Mucosa of rectum (tissue), 2 donors: Measurements from ENCODE around the gene TPR.

ENCODE experiments used
- H3K27ac ChIP-seq, 2 donors: one replicate each; pipeline ENCODE4 v1.7.0; 2013; ENCODE audit warnings: inconsistent platforms in 2 of 2, low read depth in 2 of 2, low read length in 2 of 2
- H3K27me3 ChIP-seq, 2 donors: one replicate each; pipeline ENCODE4 v1.7.0; 2013; ENCODE audit warnings: low read length in 2 of 2; ENCODE audit not compliant: control insufficient read depth in 2 of 2, insufficient read depth in 2 of 2
- H3K36me3 ChIP-seq, 2 donors: one replicate each; pipeline ENCODE4 v1.7.0; 2013; ENCODE audit warnings: low read length in 2 of 2; ENCODE audit not compliant: control insufficient read depth in 2 of 2, insufficient read depth in 2 of 2
- H3K4me1 ChIP-seq, 2 donors: one replicate each; pipeline ENCODE4 v1.7.0; 2013; ENCODE audit warnings: low read length in 2 of 2, mild to moderate bottlenecking in 1 of 2; ENCODE audit not compliant: control insufficient read depth in 2 of 2, insufficient read depth in 2 of 2
- H3K4me3 ChIP-seq, 2 donors: one replicate each; pipeline ENCODE4 v1.7.0; 2013; ENCODE audit warnings: low read length in 2 of 2
- H3K9ac ChIP-seq, 2 donors: one replicate each; pipeline ENCODE4 v1.7.0; 2013; ENCODE audit warnings: low read length in 2 of 2, low read depth in 1 of 2, mild to moderate bottlenecking in 1 of 2
- H3K9me3 ChIP-seq, 2 donors: one replicate each; pipeline ENCODE4 v1.7.0; 2013; ENCODE audit warnings: low read length in 2 of 2; ENCODE audit not compliant: control insufficient read depth in 2 of 2
- donor health status: healthy.
- donor health status: Normal muscosa, but diverticular disease.

Gene TPR

DNA sequence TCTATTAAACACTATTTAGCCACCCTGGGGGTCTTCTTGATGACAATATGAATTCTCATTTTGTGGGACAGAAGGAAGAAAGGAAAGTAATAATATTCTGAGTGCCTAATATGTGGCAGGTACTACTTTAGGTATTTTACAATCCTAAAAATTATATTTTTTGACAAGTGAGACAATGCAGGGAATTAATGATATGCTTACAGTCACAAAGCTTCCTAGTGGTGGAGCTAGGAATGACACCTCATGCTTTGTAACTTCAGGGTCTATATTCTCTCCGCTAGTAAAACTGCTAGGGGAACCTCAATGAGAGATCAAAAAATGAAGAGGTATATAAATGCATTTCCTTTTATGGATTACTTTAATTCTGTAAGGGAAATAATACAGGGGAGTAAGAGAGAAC lies 44.3 kb downstream of the TPR start:
- H3K9me3 ChIP-seq: no peaks in the 10 kb centered on the region
- H3K36me3 ChIP-seq: peaks cover 68 to 74% of the 10 kb centered on the region in 2 donors
- no peak overlapping the region for H3K4me3 ChIP-seq
- no peaks in the 10 kb centered on the region for H3K27me3 ChIP-seq
- H3K4me1 ChIP-seq: no peaks in the 10 kb centered on the region
- no peak overlapping the region for H3K27ac ChIP-seq
- no peak overlapping the region for H3K9ac ChIP-seq

DNA sequence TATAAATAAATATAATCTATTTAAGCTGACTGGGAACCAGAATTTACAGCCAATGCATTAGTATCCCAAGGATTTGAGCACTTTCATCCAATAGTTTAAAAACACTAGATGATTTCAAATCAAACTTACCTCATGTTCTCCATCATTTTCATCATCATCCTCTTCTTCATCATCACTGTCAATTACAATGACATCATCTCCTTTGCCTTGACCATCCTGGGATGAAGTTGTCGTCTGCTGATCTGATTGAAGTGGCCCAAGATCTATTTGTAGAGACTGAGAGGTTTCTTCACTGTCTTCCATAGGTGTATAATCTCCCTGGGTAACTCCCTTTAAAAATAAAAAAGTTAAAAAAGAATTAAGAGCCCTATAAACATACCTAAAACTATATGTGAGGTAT lies 47.7 kb downstream of the TPR start:
- H3K9ac ChIP-seq: no peak overlapping the region
- peaks cover 54 to 67% of the 10 kb centered on the region in 2 donors for H3K36me3 ChIP-seq
- H3K9me3 ChIP-seq: no peaks in the 10 kb centered on the region
- H3K4me3 ChIP-seq: no peak overlapping the region
- H3K27me3 ChIP-seq: no peaks in the 10 kb centered on the region
- H3K4me1 ChIP-seq: no peaks in the 10 kb centered on the region
- H3K27ac ChIP-seq: no peak overlapping the region

DNA sequence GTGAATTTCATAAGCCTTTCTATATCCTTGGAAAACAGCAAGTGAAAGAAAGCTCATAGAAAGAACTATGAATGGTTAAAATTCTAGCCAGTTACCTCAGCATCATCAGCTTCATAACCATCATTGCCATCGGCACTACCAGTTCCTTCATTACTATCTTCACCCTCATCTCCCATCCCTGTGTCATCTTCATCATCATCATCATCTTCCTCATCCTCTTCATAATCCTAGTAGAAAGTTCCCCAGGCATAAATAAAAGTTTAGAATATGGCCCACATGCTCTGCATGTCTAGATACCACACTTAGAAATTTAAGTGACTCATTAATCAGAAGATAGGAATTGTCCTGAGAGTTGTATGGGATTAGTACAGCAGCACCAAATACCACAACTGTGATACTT lies 49.0 kb downstream of the TPR start:
- no peak overlapping the region for H3K4me3 ChIP-seq
- H3K4me1 ChIP-seq: no peaks in the 10 kb centered on the region
- H3K36me3 ChIP-seq: peaks cover 53 to 67% of the 10 kb centered on the region in 2 donors
- no peak overlapping the region for H3K9ac ChIP-seq
- H3K27ac ChIP-seq: no peak overlapping the region
- no peaks in the 10 kb centered on the region for H3K9me3 ChIP-seq
- H3K27me3 ChIP-seq: no peaks in the 10 kb centered on the region

DNA sequence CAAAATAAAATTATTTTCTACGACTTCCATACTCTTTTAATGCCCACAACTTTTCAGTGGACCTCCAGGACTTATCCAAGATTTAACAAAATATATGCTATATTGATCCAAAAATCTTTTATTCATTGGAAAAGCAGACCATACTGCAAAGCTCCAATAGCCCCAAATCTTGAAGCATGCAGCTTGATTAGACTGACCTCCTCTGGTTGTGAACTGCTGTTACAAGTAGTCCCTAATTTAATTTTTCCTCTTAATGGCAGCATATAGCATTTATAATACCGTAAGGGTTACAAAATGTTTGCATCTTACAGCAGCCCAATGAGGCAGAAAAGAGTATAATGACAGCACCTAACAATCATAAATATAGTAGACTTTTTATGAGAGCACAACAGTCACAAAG lies 49.8 kb downstream of the TPR start:
- H3K9me3 ChIP-seq: no peaks in the 10 kb centered on the region
- peaks cover 52 to 67% of the 10 kb centered on the region in 2 donors for H3K36me3 ChIP-seq
- no peak overlapping the region for H3K4me3 ChIP-seq
- no peaks in the 10 kb centered on the region for H3K27me3 ChIP-seq
- H3K4me1 ChIP-seq: no peaks in the 10 kb centered on the region
- no peak overlapping the region for H3K9ac ChIP-seq
- no peak overlapping the region for H3K27ac ChIP-seq

DNA sequence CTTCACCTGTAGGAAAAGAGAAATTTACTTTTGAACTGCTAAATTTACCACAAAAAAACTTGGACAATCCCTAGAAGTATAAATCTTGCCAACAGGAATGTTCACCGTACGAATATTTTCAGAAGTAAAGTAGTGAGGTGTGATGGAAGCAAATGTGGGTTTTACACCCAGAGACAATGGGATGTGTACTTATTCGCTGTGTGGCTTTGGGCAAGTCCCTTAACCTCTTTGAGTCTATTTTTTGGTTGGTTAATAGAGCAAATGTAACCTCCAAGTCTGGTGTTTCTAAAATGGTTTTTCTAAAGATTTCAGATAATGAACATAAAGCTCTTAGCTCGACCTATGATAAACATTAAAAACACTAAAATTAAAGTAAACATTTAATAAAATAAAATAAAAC lies 51.2 kb downstream of the TPR start:
- Histone ChIP-seq H3K9me3 (no peaks in the 10 kb centered on the region), H3K36me3 (peaks cover 60 to 71% of the 10 kb centered on the region in 2 donors), H3K4me3 (no peak overlapping the region), H3K27ac (no peak overlapping the region), H3K4me1 (no peaks in the 10 kb centered on the region), H3K9ac (no peak overlapping the region), H3K27me3 (no peaks in the 10 kb centered on the region)

GRCh38 chr1:186315570-186315969 lies 59.5 kb downstream of the TPR start:
- Histone ChIP-seq H3K27ac (no peak overlapping the region), H3K4me1 (no peaks in the 10 kb centered on the region), H3K4me3 (no peak overlapping the region), H3K27me3 (no peaks in the 10 kb centered on the region), H3K36me3 (peaks cover 63 to 77% of the 10 kb centered on the region in 2 donors), H3K9ac (no peak overlapping the region), H3K9me3 (no peaks in the 10 kb centered on the region)

GRCh38 chr1:186311375-186312051 lies 63.5 kb downstream of the TPR start:
- Histone ChIP-seq H3K27ac (no peak overlapping the region), H3K9me3 (no peaks in the 10 kb centered on the region), H3K36me3 (peaks cover 30 to 39% of the 10 kb centered on the region in 2 donors), H3K27me3 (no peaks in the 10 kb centered on the region), H3K4me3 (no peak overlapping the region), H3K4me1 (no peaks in the 10 kb centered on the region), H3K9ac (no peak overlapping the region)

- Histone ChIP-seq H3K27ac (no peak overlapping the region), H3K4me3 (no peak overlapping the region), H3K27me3 (no peaks in the 10 kb centered on the region), H3K9me3 (no peaks in the 10 kb centered on the region), H3K4me1 (no peaks in the 10 kb centered on the region), H3K36me3 (peaks cover 23 to 28% of the 10 kb centered on the region in 2 donors), H3K9ac (no peak overlapping the region)
These were observed 64.7 kb downstream of the TPR start for GRCh38 chr1:186310307-186310706.

GRCh38 chr1:186308264-186309060 lies 66.6 kb downstream of the TPR start:
- no peak overlapping the region for H3K4me3 ChIP-seq
- H3K9me3 ChIP-seq: no peaks in the 10 kb centered on the region
- H3K9ac ChIP-seq: no peak overlapping the region
- H3K27ac ChIP-seq: no peak overlapping the region
- H3K27me3 ChIP-seq: no peaks in the 10 kb centered on the region
- peaks cover 11 to 14% of the 10 kb centered on the region in 2 donors for H3K36me3 ChIP-seq
- H3K4me1 ChIP-seq: no peaks in the 10 kb centered on the region

DNA sequence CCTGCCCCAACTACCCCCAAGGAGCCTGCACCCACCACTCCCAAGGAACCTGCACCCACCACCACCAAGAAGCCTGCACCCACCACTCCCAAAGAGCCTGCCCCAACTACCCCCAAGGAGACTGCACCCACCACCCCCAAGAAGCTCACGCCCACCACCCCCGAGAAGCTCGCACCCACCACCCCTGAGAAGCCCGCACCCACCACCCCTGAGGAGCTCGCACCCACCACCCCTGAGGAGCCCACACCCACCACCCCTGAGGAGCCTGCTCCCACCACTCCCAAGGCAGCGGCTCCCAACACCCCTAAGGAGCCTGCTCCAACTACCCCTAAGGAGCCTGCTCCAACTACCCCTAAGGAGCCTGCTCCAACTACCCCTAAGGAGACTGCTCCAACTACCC lies 67.6 kb downstream of the TPR start:
- H3K9ac ChIP-seq: no peak overlapping the region
- no peak overlapping the region for H3K27ac ChIP-seq
- H3K4me3 ChIP-seq: no peak overlapping the region
- no peaks in the 10 kb centered on the region for H3K4me1 ChIP-seq
- H3K27me3 ChIP-seq: no peaks in the 10 kb centered on the region
- no peaks in the 10 kb centered on the region for H3K9me3 ChIP-seq
- H3K36me3 ChIP-seq: peaks cover 4 to 5% of the 10 kb centered on the region in 2 donors
